GM19099 (cell line): Measurements from ENCODE around the gene CDK6.

Experiments used
- POLR2A ChIP-seq: IDR thresholded peaks from 3 replicates; pipeline ENCODE4 v1.6.1; 2011; ENCODE audit warnings: low read depth; ENCODE audit not compliant: insufficient read length; ENCODE audit errors: extremely low read depth

Gene CDK6

DNA sequence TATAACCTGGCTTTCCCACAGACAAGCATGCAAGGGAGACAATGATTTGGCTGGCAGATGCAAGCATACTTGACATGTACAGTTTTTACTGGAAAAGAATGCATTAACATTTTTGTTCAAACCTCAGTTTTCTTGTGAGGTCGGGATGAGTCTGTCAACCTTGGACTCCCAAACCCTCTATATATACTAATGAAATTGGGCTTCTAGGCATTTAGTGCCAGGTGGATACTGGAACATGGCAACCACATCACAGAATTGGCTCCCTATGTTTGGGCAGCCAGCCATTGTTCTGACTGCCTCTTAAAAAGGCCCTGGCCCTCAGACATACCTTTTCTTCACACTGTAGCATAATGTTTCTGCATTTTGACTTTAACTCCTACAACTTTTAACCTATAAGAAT, 39.1 kb downstream of the CDK6 start:
- TF ChIP-seq POLR2A: no peak

DNA sequence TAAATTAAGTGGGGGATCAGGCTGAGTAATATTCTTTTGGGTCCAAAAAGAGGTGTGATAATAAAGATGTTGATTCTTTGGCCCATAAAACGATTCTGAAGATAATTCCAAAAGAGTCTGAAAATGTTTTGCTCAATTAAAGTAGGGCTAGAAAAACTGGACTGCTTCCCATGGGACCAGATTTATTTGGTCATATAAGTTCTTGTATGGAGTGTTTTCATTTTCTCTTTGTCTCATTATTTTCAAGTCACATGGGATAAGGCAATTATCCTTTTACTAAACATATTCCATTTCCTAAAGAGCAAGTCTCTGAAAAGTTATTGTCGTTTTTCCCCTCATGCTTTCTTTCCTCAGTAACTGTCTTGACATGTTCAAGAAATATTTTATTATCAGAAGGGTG, 41.5 kb downstream of the CDK6 start:
- no peak for TF ChIP-seq POLR2A

DNA sequence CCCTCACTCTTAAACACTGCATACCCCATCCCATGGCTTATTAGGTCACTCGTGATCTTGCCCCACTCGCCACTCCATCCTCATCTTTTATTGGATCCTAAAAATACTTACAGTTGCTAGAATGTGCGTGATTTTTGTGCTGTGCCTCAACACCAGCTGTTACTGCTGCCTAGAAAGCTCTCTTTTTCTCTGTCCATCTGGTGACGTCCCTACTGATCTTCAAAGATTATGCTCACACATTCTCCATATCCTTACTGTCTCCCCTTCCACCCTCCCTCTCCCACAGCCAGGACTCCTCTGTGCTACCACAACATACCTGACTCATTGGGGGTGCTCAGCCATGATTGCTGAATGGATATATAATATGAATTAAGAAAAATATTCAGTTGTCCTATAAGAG, 42.0 kb downstream of the CDK6 start:
- no peak for TF ChIP-seq POLR2A

DNA sequence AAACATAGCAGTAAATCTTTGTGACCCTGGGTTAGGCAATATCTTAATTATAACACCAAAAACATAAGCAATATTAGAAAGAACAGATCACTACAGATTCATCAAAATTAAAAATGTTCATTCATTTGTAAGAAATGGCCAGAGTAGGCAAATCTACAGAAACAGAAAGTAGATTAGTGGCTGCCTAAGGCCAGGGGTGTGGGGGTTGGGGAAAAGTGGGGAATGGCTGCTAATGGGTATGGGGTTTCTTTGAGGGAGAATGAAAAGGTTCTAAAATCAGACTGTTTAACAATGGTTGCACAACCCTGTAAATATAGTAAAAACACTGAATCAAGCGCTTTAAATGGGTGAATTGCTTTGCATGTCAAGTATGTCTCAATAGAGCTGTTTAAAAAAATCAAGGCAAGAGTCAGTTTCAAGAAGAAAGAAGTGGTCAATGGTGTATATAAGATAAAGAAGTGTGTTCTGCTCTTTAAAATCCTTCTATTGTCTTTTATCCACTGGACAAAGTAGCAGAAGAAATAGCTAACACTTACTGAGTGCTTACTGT, 42.6 kb downstream of the CDK6 start:
- no peak for TF ChIP-seq POLR2A

DNA sequence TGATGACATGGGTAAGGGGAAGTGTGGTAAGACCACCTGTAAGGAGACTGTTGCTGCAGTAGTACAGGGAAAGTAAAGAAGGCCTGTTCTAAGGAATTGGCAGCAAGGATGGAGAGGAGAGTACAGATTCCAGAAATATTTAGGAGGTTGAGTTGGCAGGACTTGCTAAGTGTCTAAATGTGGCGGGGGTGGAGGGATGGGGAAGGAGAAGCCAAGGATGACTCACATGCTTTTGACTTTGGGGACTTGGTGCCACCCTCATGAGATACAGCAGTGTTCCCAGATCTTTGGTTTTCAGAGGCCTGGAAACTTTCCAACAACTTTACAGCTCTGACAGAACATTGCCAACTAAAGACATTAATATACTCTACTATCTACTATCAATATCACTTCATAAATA, 45.4 kb downstream of the CDK6 start:
- no peak for TF ChIP-seq POLR2A

DNA sequence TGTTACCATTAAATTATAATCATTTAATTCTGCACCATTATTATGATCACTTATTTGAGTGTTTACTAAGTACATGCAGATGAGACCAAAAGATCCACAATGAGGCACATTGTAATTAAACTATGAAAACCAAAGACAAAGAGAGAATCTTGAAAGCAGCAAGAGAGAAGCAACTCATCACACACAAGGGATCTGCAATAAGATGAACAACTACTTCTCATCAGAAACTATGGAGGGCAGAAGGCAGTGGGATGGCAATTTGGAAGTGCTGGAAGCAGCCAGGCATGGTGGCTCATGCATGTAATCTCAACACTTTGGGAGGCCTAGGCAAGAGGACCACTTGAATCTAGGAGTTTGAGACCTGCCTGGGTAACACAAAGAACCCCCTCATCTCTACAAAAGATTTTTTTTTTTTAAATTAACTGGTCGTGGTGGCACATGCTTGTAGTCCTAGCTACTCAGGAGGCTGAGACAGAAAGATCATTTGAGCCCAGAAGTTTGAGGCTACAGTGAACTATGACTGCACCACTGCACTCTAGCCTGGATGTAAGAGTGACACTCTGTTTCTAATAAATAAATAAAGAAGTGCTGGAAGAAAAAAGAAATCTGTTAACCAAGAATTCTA, 47.7 kb downstream of the CDK6 start:
- TF ChIP-seq POLR2A: no peak

DNA sequence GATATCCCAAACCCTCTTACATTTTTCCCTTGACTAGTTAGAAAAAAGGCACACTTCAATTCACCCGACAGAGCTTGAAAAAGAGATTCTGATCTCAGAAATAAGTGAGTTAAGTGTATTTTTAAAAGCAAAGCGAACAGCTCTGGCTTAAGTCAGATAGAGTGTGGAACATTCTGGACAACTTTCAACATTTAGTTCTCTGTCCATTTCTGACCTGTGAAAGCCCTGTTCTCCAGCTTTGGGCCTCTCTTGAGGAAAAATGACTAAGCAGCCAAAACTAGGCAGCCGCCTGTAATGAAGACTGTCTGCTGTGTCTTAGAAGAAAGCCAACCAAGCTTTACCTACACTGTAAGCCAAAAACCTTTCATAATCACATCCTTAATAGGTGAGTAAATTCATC, 50.5 kb downstream of the CDK6 start:
- TF ChIP-seq POLR2A: no peak

DNA sequence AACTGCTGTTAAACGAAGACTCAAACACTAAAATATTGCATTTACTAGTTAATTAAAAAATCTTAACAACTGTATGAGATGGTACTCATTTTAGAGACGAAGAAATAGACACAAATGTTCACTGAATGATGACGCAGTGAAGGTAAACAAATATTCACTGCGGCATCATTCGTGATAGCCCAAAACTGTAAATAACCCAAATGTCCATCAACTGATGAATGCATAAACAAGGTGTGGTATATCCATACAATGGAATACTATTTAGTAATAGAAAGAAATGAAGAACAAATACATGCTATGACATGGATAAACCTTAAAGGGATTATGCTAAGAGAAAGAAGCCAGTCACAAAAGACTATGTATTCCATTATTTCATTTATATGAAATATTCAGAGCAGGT, 51.4 kb downstream of the CDK6 start:
- no peak for TF ChIP-seq POLR2A

DNA sequence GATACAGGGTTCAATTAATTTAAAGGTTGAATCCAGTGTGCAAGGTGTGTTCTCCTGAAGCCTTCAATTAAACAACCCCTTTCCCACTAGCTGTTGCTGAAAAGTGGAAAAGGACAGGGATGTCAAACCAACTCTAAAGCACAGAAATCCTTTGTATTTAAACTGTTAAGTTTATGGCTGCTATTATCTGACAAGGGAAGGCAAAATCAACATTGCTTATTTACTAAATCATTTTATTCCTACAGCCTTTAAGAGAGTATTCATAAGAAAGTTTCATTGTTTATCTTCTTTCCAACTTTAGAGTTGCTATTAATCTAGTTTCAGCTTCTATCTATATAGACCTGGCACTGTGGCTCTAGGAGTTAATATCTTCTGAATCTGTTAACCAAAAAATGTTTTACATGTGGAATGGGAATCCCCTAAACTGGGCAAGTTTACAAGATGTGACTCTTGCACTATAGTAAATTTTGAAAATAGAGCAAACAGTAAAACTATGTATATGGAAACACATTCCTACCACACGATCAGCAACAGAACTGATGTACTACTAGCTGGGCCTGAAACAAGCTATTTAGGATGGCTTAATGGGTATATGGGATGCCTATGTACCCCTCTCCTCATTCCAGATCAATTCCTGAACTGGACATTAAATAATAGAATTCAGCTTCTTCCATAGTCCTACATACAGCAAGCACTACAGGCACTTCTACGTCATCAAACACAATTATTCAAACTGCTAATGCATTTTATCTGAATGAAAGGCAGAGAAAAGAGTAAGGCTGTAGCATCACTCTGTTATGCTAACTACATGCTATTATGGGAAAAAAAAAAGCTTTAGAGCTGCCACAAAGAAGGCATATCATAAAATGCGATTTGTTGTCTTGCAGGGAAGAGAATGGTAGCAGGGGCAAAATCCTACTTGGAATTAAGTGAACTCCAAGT, 52.8 kb downstream of the CDK6 start:
- TF ChIP-seq POLR2A: no peak

DNA sequence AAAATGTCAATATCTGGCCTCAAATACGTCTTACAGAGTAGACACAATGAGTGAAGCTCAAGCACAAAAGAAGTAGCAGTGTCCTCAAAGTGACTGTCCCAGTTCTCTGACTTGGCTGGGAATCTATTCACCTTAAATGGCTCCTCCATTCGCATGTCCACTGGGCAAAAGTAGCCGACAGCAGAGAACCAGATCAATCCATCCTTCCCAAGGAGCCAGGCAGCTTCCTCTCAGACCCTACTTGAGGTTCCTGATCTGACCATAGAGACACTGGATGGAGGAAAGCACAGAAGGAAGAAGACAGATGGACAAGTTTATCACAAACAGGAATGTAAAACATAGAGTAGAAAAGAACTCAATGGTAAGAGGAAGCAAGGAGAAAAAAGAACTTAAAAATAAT, 53.5 kb downstream of the CDK6 start:
- TF ChIP-seq POLR2A: no peak

DNA sequence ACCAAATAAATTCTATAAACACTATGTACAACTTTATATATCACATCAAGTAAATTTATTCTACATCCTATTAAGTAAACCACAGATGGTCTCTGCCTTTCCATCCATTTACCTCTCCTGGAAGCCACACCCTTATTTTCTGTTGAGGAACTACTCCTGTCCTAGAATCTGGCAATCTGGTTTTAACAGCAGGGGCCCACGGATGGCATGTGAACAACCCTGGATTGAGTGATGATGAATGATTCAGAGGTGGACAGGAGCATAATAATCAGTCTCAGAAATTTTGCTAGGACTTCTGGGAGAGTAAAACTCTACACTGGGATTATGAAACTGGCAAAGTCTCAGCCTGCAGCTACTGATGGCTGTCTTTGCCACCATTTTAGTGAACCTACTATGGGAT, 54.1 kb downstream of the CDK6 start:
- TF ChIP-seq POLR2A: no peak

DNA sequence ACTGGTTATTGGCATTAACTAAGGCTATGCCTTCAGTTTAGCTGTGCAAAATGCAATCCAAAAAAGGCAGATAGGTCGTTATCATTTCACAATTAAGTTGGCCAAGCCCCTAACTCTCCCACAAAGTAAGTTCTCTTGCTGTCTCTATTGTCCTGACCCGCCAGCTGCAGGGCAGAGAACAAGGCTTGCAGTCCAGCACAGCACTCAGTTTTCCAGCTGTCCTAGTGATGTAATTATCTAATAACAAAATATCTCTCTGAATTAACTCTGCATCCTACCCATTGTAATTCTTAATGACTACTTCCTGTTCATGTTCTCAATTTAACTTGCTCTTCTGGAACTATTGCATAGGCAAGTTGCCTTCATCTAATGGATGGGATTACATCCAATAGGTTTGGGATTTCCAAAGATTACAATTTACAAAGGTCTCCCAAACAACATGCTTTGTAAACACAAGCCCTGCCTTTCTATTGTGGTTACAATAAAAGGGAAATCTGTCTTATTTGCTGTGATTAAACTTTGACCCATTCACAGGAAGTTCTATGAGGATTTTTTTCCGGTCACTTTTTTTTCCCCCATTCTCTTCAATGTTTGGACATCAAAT, 55.2 kb downstream of the CDK6 start:
- TF ChIP-seq POLR2A: no peak

DNA sequence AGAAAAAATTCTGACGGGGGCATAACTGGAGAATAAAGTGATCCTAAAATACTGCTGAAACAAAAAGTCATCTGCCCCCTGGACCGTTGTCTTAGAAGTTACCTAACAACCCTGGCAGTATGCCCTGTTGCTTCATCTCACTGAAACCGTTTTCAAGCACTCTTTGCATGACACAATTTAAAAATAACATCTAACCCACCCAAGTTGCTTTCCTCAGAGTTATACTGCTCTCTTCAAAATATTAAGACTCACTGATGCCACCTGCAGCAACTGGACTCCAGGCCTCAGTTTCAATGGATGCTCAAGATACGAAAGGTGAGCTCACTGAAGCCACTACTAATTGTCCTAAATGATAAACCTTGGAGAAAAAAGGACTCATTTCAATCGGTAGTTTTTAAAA, 57.4 kb downstream of the CDK6 start:
- TF ChIP-seq POLR2A: no peak

DNA sequence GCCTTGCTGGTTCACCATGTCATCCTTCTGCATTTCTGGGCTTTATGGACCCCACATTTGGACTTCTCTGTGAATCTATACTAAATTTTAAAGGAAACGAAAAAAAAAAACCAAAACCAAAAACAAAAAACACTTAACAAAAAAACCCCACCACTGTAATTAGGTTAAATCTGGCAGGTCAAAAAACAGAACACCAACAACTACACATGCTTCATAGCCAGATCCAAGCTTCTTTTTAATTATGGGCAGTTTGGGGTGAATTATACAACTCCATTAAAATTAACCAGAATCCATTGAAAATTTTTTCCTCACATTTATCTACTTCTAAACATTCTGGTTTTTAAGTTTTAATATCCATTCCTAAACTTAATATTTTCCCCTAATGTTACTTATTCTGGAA, 58.4 kb downstream of the CDK6 start:
- no peak for TF ChIP-seq POLR2A

DNA sequence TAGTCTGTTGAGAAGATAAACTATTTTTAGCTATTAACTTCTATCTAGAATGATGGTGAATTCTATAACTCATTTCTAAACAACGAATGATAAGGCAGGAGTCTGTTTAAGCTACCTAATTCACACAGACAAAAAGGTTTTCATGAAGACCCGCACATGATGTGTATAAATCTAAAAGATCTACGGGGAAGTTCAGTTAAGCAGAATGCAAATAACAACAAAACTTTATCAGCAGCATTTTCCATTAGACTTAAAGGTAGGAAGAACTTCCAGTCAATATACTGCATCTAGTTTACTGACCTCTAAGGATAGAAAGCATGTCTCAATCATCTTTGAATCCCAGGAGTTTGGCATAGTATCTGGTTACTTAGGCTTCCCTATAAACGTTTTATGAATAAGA, 62.6 kb downstream of the CDK6 start:
- no peak for TF ChIP-seq POLR2A

DNA sequence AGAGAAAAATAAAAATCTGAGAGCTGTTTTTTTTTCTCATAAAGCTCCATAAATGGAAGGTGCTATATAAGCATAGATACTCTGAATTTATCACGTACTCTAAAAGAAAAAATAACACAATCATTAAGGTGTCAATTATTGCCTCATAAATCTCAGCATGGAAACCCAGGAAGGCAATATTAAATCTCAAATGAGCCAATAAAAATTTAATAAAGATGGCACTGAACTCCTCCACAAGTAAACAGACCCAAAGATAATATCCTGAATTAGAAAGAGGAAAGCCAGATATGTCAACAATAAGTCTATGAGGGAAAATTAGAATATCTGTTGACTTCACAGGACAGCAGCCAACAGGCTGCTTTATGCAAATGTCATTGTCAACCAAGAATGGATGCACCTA, 66.5 kb downstream of the CDK6 start:
- TF ChIP-seq POLR2A: no peak

DNA sequence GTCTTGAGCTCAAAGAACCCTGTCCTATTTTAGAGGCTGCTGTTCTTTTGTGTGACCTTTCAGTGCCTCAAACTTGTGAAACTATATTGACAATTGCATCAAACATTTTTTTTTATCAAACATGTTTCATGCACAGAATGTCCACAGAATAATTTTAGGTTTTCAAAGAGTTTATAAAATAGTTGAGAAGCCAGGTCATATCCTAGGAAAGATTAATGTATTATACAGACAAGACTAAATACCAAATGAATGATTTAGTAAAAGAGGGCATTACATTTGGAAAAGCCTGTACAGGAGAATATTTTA, 67.0 kb downstream of the CDK6 start:
- no peak for TF ChIP-seq POLR2A
